NCI-H526 treated with DMSO at 0.1 percent for 48 hours (cell line): ENCODE measurements around the gene SH3GL1.
"Not testable (repeated sequence)": the region's sequence is repeated elsewhere in the genome, so short reads cannot be mapped to it uniquely, and the experiment has no call there.

Experiments used
- DNase-seq: peaks from one replicate; lab custom pipeline; 2025; lab: John Stamatoyannopoulos, UW

The SH3GL1 gene

DNA sequence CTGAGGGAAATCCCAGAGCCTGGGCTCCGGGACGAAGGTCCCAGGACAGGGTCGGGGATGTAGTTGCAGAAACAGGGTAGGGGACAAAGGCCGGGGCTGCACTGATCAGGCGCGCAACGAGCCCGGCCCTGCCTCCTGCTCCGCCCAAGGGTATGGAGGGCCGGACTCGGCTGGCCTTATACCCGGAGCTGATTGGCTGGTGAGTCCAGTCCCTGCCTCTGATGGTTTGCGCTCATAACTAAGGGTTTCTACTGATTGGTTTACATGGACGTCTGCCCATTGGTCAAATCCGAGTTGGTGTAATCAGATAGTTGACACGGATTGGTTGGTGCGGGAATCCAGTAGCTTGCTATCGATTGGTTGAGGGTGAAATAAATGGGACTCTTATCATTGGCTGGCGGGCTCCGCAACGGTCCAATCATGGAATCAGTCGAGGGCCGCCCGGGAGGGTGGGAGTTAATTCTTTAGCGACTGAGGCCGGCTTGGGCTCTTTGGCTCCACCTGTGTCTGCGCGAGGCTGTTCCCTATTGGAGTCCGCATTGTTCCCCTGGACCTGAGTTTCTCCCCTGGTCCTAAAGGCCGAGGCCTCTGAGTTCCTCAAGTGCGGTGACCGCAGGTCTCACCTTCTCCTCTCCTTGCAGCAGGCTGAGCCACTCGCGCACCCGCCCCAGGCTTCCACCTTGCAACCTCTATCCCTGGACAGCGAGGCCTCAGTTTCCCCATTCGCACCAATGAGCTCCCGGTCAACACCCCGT, 57.6 kb downstream of the SH3GL1 start:
- DNase-seq, result peak; percentile 97

DNA sequence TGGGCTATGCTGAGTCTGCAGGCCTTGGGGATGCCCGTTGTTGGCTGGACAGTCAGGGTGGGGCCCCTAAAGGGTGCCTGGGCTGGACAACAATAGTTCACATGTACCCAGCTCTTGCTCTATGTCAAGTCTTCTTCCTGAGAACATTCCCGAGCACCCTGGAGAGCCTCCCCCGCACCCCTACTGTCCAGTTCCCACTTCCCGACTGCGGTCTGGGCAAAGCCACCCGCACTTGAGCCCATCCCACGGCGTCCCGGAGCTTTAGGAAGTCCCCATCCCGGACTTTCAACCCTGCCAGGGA, 58.1 kb downstream of the SH3GL1 start:
- no peak for DNase-seq

DNA sequence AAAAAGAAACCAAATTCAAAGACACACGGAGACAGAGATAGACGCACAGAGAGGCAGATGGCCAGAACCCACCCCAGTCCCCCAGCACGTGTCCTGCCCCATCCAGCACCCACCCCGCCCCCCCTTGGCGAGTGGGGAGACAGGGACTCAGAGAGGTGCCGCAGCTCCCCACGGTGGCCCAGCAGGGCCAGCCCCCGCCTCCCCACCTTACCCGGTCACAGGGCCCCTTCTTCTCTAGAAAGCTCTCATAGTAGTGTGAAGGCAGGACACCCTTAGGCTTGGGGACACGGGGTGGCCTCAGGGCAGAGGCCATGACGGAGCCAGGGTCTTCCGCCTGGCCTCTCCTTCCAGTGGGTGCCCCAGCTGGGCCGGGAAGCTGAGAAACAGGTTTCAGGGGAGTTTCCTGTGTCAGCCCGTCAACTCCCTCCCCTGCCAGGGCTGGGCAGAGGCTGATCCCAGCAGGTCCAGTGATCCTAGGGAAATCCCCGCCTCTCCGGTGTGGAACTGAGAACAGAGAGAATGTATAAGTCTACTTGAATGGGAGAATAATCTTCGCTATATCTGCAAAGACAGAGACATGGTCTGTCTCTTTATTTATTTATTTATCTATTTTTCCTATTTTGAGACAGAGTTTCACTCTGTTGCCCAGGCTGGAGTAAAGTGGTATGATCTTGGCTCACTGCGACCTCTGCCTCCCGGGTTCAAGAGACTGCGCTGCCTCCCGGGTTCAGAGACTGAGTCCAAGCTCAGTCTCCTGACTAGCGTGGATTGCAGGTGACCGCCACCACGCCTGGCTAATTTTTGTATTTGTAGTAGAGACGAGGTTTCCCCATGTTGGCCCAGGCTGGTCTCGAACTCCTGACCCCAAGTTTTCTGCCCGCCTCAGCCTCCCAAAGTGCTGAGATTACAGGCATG, 61.6 kb downstream of the SH3GL1 start, which contains the start of gene STAP2:
STAP2 (minus strand) TSS at position 387 of the 915 bp plus-strand sequence; CDS start at position 313, 74 bp downstream.
- DNase-seq, result no peak

DNA sequence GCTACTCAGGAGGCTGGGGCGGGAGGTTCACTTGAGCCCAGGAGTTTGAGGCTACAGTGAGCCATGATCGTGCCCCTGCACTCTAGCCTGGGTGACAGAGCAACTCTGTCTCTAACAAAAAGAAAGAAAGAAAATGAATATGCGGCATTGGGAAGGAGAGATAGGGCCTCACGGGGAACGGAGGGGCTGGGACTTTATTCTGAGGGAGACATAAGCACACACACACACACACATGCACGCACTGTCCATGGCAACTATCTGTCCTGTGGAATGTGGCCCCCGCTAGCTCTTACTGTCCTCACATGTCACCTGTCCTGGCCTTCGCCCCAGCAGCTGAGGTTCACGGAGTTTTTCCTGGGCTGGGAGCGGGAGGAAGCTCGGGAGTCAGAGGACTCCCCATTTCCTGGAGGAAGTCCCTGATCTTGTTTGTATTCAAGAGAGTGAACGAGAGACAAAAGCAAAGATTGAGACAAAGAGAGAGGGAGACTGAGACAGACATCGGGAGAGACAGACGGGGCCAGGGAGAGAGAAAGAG, 62.4 kb downstream of the SH3GL1 start:
- DNase-seq, result no peak

DNA sequence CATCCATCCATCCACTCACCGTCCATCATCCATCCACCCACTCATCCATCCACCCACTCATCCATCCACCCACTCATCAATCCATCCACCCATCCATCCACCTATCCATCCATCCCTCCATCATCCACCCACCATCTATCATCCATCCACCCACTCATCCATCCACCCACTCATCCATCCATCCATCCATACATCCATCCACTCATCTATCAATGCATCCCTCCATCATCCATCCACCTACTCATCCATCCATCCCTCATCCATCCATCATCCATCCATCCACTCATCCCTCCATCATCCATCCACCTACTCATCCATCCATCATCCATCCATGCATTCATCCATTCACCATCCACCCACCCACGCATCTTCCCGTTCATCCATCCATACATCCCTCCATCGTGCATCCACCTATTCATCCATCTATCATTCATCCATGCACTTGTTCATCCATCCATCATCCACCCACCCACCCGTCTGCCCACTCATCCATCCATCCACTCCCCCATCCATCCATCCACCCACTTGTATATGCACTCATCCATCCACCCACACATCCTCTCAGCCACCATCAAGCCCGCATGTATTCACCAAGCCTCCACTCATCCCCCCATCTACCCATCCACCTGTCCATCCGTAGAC, 65.3 kb downstream of the SH3GL1 start:
- no peak for DNase-seq

DNA sequence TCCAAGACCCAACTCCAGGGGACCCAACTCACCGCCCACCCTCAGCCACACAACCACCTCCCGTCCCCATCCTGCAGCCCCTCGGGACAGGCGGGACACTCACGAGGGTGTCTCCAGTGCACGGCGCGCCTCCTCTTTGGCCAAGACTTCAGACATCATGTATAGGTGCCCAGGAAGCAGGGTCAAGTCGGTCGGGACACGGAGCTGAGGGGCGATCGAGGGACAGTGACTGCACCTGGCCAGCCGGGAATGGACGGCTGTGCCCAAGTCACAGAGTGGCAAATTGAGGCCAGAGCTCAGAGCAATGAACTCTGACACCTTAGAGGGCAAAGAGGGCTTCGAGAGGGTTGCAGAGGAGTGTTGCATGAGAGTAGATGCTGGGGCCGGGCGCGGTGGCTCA, 70.5 kb downstream of the SH3GL1 start:
- DNase-seq, result no peak

DNA sequence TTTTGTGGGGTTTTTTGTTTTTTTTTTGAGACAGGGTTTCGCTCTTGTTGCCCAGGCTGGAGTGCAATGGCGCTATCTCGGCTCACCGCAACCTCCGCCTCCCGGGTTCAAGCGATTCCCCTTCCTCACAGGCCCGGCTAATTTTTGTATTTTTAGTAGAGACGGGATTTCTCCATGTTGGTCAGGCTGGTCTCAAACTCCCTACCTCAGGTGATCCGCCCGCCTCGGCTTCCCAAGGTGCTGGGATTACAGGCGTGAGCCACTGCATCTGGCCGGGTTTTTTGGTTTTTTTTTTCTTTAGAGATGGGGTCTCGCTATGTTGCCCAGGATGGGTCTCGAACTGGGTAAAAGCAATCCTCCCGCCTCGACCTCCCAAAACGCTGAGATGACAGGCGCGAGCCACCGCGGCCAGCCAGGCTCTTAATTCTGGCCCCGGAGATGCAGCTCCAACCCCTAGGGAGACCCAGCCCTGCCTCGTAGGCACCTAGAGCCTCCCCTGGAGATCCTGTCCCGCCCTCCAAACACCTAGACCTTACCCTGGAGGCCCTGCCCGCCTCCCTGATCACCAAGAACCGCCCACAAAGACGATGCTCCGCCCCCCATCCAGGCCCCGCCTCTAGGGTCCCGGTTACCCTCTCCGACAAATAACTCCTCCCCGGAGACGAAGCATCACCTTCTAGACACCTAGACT, 71.2 kb downstream of the SH3GL1 start:
- DNase-seq, result not testable (repeated sequence)

DNA sequence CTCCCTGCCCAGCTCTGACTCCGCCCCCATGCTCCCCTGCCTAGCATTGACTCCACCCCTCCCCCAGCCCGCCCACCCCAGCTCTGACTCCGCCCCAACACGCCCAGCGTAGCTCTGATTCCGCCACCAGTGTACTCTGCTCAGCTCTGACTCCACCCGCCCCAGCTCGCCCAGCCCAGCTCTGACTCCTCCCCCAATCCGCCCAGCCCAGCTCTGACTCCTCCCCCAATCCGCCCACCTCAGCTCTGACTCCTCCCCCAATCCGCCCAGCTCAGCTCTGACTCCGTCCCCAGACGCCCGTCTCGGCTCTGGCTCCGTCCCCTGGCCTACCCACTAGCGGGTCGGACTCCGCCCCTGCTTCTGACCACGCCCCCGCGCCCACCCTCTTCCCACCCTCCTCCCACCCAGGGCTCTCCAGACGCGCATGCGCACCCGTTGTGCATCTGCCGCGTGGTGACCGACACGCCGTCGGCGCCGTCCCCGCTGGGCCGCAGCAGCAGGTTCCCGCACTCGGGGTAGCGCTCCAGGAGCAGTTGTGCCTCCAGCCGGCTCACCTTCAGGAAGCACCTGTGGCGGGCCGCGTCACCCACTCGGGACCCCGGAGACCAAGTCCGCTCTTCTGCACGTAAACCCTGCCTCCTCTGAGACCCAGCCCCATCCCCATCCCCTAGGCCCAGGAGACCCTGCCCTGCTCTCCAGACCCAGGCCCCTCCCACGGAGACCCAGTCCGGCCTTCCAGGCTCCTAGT, 71.9 kb downstream of the SH3GL1 start:
- no peak for DNase-seq

DNA sequence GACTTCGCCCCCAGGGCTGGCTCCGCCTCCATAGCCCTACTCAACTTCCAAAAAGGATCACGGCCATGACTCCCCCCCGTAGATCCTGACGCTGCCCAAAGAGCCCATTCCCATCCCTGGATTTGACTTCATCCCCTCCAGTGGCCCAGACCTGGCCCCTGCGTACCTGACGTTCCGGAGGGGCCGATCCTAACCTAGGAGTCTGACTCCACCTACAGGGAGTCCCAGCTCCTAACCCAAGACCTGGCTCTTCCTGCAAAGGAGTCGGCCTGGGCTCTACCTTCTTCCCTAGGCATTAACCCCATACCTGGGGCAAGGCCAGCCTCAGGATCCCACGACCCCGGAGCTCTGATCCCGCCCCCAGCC, 72.5 kb downstream of the SH3GL1 start:
- no peak for DNase-seq

DNA sequence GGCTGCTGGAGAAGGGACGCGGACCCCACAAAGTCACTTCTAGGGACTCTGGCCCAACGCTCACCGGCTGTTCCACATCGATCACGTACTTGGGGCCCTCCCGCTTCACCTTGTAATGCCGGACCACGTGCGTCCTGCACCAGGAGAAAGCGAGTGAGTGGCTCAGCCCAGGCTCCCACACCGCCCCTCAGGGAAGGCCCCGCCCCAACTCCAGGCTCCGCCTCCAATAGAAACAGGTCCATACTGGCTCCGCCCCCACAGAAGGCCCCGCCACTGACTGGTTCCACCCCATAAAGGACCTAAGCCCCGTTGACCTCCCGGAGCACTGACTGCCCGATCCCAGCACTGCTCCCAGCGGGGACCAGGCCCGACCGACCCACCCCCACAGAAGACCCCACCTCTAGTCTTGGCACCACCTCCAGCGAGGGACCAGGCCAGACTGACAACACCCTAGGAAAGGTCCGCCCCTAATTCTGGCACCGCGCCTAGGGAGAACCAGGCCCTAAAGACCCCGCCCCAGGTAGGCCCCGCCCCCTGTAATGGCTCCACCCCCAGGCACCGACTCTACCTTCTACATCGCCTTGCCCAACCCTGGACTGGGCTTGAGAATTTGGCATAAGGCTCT, 73.0 kb downstream of the SH3GL1 start:
- no peak for DNase-seq

DNA sequence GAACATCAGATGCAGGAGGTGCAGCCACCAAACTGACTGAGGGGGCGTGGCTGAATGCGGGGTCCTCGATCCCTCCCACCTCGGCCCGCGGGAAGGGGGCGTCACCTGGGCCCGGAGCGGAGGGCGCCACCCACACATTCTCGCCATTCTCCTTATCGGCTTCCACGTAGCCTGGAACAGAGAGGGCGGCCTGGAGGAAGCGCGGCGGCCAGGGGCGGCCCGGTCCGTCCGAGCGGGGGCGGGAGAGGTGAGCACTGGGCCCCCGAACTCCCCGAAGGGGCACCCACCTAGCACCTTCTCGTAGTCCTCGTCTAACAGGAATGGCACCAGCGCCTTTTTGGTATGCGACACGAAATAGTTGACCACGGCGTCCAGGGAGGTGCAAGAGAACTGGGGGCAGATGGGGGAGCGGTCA, 73.5 kb downstream of the SH3GL1 start:
- DNase-seq, result no peak

DNA sequence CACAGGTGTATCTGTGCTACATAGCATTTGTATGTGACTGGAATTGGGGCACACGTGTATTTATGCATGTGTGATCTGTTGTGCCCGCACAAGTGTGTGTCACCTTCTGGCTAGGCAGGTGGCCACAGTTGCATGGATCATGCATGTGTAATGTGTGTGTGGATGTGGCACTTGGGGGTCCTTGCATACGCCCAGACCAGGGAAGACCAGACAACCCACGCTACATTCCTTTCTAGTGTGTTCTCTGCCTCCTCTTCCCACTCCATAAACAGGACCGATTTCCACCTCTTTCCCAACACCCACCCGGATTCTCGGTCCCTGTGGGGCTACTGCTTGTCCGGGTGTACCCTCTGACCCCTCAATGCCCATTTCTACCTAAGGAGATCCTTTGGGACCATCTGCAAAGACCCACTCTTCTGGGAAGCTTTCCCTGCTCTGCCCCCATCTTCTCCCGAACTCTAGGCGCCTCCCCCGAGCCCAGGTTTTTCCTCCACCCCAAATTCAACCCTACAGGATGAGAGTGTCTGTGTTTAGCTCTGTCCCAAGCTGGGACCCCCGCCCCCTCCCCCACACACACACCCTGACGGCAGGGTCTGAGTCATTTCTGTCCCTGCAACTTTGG, 74.0 kb downstream of the SH3GL1 start:
- no peak for DNase-seq

DNA sequence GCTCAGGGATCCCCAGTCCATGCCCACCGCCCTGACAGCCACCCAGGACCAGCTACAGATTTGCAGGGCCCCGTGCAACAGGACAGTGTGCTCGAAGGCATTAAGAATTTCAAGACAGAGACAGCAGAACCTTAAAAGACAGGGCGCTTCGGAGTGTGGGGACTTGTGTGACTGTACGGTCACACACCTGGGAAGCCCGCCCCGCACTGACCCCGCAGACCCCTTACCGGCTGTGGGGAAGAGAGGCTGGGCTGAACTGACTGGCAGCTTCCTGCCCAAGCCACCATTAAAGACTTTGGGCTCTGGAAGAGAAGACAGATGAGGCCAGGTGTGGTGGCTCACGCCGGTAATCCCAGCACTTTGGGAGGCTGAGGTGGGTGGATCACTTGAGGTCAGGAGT, 76.1 kb downstream of the SH3GL1 start:
- no peak for DNase-seq

DNA sequence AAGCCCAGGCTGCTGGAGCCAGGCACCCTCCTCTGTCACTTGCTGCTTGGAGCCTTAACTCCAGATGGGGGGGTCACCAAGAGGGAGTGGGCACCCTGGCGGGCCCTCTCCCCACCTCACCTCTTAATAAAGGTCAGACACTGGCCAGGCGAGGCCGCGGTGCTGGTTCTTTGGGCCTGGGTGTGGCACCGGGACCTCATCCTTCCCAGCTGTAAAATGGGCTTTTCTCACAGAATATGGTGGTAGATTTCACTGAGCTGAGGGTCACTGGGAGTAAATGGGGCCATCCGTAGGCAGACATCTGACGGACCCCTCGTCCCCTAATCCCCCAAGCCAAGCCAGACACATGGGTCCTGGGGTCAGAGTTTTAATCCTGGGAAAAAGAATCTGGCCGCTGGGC, 76.7 kb downstream of the SH3GL1 start:
- no peak for DNase-seq

DNA sequence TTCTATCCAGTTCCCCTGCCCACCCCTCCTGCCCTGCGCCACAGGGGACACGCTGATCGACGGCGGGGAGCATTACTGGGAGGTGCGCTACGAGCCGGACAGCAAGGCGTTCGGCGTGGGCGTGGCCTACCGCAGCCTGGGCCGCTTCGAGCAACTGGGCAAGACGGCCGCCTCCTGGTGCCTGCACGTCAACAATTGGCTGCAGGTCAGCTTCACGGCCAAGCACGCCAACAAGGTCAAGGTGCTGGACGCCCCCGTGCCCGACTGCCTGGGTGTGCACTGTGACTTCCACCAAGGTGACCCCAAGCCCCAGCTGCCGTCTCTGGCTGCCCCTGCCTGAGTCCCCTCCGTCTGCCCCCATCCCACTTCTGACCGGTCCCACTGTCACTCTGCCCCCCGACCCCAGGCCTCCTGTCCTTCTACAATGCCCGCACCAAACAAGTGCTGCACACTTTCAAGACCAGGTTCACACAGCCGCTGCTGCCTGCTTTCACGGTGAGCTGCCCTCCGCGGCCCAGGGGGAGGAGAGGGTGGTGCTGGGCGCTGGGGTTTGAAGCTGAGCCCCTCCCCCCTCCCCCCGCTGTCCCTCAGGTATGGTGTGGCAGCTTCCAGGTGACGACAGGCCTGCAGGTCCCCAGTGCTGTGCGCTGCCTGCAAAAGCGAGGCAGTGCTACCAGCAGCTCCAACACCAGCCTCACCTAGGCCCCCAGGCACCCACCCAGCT, 77.2 kb downstream of the SH3GL1 start:
- no peak for DNase-seq

DNA sequence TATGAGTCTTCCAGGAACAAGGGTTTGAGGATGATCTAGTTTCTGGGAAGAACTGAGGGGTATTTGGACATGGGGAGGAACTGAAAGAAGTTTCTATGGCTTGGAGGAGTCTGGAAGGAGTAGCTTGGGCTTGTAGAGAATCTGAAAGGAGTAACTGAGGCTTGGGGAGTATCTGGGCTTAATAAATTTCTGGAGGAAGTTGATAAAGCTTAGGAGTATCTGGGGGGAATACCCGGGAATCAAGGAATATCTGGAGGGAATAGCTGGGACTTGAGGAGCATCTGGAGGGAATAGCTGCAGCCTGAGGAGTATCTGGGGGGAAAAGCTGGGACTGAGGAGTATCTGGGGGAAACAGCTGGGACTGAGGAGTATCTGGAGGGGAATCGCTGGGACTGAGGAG, 79.9 kb downstream of the SH3GL1 start:
- no peak for DNase-seq

DNA sequence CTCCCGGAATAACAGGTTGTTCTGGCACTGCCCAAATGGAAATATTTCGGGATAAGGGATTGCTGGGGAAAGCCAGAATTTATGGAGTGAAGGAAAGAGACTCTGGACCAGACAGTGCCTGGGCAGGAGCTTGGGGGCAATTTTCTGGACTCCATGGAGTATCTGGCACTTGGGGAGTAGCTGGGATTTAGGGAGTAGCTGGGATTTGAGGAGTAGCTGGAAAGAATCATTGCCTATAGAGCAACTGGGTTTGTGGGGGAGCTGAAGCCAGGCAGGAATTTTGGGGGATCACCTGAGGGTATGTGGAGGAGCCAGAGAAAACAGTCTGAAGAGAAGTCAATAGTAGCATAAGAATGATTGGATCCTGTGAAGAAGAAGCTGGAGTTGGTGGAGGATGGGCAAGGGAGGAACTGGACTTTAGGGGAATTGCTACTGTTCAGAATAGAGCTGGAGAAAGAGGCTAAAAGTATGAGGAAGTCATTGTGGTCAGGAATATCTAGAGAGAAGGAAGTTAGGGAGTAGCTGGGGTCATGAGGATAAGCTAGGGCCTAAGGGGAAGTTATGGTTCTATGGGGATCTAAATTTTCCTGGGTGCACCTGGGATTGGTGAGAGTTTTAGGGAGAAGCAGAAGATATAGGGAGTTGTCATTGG, 81.2 kb downstream of the SH3GL1 start:
- DNase-seq, result no peak

DNA sequence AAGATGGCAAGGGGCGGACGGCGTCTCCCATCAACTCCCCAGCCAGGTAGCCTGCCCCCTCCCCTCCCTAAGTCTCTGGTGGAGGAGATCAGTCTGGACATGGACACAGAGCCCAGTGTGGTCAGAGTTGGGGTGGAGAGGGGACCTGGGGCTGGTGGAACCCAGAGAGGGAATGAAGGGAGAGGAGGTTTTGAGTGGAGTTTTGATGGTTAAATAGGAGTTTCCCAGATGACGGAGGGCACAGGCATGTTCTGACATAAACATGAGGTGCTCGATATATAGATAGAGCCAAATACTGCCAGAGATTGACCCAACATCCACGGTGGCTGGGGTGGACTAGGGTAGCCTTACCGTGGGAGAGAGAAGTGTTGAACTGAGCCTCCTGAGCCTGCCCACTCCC, 81.9 kb downstream of the SH3GL1 start:
- no peak for DNase-seq

DNA sequence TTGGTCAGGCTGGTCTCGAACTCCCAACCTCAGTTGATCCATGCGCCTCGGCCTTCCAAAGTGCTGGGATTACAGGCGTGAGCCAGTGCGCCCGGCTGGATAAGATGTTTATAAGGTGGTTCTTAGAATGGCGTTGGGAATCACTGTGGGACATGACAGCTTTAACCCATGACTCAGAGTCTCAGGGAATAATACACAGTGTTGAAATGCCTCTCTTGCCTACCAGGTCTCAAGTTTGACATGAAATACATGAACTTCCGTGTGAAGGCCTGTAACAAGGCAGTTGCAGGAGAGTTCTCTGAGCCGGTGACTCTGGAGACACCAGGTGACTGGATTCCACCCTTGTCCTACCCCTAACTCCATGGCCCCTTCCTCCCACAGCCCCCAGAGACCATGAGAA, 83.4 kb downstream of the SH3GL1 start:
- DNase-seq, result no peak
